ENCODE measurements around the gene KCTD1. TPM values are rescaled to one million over a fixed set of nuclear protein-coding genes. Genes with fewer than 3 reads are reported as not detected.
A peak's percentile ranks its signal among the peaks of the same experiment; 100 is the strongest.

KCTD1 gene
- total RNA-seq, 2 experiments from 2014 or later, result 10.1 to 10.3 TPM

DNA sequence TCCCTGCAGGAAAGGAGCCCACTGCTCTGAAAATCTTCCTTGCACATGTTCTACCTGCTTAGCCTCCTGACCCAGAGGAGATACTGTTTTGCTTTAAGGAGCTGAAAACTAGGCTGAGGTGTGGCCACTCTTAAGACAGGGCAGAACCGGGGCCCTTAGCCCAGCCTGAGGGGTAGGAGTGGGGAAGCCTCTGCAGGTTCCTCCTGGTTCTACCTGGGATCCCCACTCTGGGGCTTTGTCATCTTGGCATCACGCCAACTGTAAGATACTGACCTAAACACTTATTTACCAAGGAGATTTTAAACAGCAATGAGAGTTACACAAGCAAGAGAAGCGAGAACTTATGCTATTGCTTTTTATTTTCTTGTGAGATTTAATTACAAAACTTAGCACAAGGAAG, 86.9 kb downstream of the KCTD1 start:
- peaks cover 66% of the 10 kb centered on the region for H3K4me1 ChIP-seq (ENCODE audit: insufficient read depth, low read length, poor library complexity, severe bottlenecking)
- H3K27ac ChIP-seq (ENCODE audit: low read depth, low read length, poor library complexity, severe bottlenecking), result peak overlapping the region; percentile 92
- intact Hi-C loops (cut with micrococcal nuclease; ENCODE audit: unreplicated experiment), result loop anchor here (10.0 kb wide), 1 partner anchor 277 kb away; no protein-coding TSS in a partner anchor
- no peaks in the 10 kb centered on the region for H4K20me1 ChIP-seq (ENCODE audit: insufficient read depth, low read length)
- POLR2A ChIA-PET, result interaction anchor here (1.1 to 5.0 kb wide), 5 partner anchors 10 to 87 kb away, joined by 3 to 23 read pairs (median 8); partner anchors contain the start of gene KCTD1
- peak overlapping the region; percentile 77 for H3K4me2 ChIP-seq (ENCODE audit: low read length)
- TF ChIP-seq CTCF (conservative IDR thresholded peaks at IDR 0.05; ENCODE audit: low read length), result no peak
- no peak for TF ChIP-seq EZH2phosphoT487 (IDR thresholded peaks at IDR 0.05; ENCODE audit: borderline replicate concordance, low read depth, low read length)
- no peaks in the 10 kb centered on the region for H3K9me3 ChIP-seq (ENCODE audit: low read length)
- DNase-seq (ENCODE audit: low spot score), result no peak
- H3K9me2 ChIP-seq (ENCODE audit: insufficient read depth, low read length), result no peaks in the 10 kb centered on the region
- H3K4me3 ChIP-seq (ENCODE audit: low read depth, low read length, poor library complexity, severe bottlenecking), result no peak overlapping the region
- CTCF ChIA-PET (ENCODE audit: unreplicated experiment), result interaction anchor here (1.6 kb wide), 1 partner anchor 8 kb away, joined by 13 read pairs; no protein-coding TSS in a partner anchor
- no peaks in the 10 kb centered on the region for H3K79me2 ChIP-seq (ENCODE audit: insufficient read depth, low read depth, low read length)
- no TSS peak for BruUV-seq (replicated peaks)
- no peaks in the 10 kb centered on the region for H3K36me3 ChIP-seq (ENCODE audit: insufficient read depth, low read length)
- peak overlapping the region; percentile 58; the same call in 1 of the 2 replicates for H2AFZ ChIP-seq (ENCODE audit: low read length)

DNA sequence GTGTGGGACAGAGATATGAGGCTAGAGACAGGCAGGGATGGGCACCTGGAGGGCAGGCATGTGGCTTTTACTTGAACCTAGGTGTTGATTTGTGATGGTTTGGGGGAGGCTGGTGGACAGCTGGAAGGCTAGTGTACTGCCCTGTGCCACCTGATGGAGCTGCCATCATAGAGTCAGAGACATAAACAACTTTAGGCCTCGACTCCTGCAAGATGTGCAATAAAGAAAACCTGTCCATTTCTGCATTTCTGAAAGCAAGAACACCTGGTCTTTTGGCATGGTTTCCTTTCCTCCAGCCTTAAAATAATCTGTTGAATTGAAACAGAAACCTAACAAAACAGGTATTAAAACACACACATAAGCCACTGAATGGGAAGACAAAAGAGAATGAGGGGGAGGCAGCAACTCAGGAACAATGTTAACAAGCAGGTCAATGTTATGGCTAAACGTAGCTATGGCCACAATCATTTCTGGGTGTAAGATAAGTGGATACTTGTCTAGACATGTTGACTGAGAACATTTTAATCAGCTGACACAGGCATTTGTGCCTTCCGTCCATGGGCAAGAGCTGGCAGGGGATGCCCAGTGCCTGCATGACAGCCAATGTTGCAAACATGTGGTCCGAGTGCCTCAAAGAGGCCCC, 87.8 kb downstream of the KCTD1 start:
- no peak; the same call in 1 of the 2 replicates for TF ChIP-seq CTCF (conservative IDR thresholded peaks at IDR 0.05; ENCODE audit: low read length)
- TF ChIP-seq EZH2phosphoT487 (IDR thresholded peaks at IDR 0.05; ENCODE audit: borderline replicate concordance, low read depth, low read length), result no peak
- POLR2A ChIA-PET, result interaction anchor here (0.6 to 5.0 kb wide), 9 partner anchors 8 to 161 kb away, joined by 3 to 23 read pairs (median 3); no protein-coding TSS in a partner anchor
- Histone ChIP-seq H3K79me2 (ENCODE audit: insufficient read depth, low read depth, low read length) (no peaks in the 10 kb centered on the region), H3K27ac (ENCODE audit: low read depth, low read length, poor library complexity, severe bottlenecking) (peak overlapping the region; percentile 92), H4K20me1 (ENCODE audit: insufficient read depth, low read length) (no peaks in the 10 kb centered on the region), H3K9me2 (ENCODE audit: insufficient read depth, low read length) (no peaks in the 10 kb centered on the region), H3K4me3 (ENCODE audit: low read depth, low read length, poor library complexity, severe bottlenecking) (peak overlapping the region; percentile 41), H3K9me3 (ENCODE audit: low read length) (no peaks in the 10 kb centered on the region), H3K4me2 (ENCODE audit: low read length) (peak overlapping the region; percentile 77), H3K36me3 (ENCODE audit: insufficient read depth, low read length) (no peaks in the 10 kb centered on the region), H3K4me1 (ENCODE audit: insufficient read depth, low read length, poor library complexity, severe bottlenecking) (peaks cover 69% of the 10 kb centered on the region), H2AFZ (ENCODE audit: low read length) (peak overlapping the region; percentile 58; the same call in 1 of the 2 replicates)
- intact Hi-C loops (cut with micrococcal nuclease; ENCODE audit: unreplicated experiment), result loop anchor here (10.0 kb wide), 1 partner anchor 276 kb away; no protein-coding TSS in a partner anchor
- no TSS peak for BruUV-seq (replicated peaks)
- DNase-seq (ENCODE audit: low spot score), result peak; percentile 87
- CTCF ChIA-PET (ENCODE audit: unreplicated experiment), result interaction anchor here (1.6 kb wide), 1 partner anchor 9 kb away, joined by 13 read pairs; no protein-coding TSS in a partner anchor

All from OCI-LY7 (cell line).